ENCODE results near the gene DFFA.
"Not testable (repeated sequence)": the region's sequence is repeated elsewhere in the genome, so short reads cannot be mapped to it uniquely, and the experiment has no call there.

Gene DFFA

DNA sequence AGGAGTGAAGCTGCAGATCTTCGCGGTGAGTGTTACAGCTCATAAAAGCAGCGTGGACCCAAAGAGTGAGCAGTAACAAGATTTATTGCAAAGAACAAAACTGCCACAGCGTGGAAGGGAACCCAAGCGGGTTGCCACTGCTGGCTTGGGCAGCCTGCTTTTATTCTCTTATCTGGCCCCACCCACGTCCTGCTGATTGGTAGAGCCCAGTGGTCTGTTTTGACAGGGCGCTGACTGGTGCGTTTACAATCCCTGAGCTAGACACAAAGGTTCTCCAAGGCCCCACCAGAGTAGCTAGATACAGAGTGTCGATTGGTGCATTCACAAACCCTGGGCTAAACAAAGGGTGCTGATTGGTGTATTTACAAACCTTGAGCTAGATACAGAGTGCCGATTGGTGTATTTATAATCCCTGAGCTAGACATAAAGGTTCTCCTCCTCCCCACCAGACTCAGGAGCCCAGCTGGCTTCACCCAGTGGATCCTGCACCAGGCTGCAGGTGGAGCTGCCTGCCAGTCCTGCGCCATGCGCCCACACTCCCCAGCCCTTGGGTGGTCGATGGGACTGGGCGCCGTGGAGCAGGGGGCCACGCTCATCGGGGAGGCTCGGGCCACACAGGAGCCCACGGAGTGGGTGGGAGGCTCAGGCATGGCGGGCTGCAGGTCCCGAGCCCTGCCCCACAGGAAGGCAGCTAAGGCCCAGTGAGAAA lies 46.3 kb downstream of the DFFA start:
- not testable (repeated sequence) for DNase-seq

DNA sequence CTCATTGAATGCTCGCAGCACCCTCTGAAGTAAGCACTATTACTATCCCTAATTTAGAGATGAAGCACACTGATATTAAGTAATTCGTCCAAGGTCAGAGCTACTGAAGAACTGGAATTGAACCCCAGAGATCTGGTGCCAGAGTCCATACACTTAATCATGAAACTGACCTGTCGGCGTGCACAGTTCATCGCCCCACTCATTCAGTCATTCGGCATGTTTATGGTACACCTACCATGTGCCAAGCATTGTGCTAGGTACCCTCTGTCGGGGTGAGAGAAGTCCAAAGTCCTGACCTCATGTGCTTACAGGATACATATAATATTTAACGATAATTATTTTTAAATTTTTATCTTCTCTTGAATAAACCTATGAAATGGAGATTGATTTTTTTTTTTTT lies 47.7 kb downstream of the DFFA start:
- DNase-seq: no peak

DNA sequence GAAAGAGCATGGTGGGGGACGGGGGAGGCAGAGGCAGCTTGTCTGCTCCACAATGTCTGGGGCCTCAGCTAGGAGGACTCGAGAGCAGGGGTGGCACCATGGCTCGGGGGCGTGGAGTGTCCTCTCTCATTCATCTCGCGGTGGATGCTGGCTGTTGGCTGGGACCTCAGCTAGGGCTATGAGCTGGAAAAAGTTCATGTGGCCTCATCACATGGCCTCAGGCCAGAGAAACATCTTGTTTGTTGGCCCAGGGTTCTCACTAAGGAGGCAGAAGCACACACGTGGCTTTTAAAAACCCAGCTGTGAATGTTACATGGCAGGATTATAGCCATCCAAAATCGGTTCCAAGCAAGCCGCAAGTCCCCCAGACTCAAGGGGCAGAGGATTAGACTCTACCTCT lies 48.3 kb downstream of the DFFA start:
- DNase-seq: no peak

DNA sequence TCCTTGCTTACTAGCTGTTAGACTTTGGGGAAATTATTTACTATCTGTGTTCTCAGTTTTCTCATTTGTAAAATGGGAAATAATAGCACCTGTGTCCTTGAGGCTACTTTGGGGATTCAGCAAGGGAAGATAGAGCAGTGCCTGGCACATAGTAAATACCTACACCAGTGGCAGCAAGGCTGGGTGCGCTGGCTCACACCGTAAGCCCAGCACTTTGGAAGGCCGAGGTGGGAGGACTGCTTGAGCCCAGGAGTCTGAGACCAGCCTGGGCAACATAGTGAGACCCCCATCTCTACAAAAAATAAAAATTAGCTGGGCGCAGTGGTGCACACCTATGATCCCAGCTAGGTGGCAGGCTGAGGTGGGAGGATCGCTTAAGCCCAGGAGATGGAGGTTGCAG lies 50.7 kb downstream of the DFFA start:
- DNase-seq: no peak

DNA sequence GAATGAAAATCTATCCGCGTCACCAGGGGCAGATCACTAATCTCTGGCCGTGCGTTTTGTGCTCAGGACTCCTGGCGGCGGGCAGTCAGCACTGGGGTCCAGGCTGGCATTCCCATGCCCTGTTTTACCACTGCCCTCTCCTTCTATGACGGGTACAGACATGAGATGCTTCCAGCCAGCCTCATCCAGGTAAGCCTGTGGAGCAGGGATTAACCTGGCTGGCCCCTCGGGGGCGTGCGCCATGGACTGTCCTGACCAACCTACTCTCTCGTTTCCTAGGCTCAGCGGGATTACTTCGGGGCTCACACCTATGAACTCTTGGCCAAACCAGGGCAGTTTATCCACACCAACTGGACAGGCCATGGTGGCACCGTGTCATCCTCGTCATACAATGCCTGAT lies 53.0 kb downstream of the DFFA start:
- DNase-seq: no peak

DNA sequence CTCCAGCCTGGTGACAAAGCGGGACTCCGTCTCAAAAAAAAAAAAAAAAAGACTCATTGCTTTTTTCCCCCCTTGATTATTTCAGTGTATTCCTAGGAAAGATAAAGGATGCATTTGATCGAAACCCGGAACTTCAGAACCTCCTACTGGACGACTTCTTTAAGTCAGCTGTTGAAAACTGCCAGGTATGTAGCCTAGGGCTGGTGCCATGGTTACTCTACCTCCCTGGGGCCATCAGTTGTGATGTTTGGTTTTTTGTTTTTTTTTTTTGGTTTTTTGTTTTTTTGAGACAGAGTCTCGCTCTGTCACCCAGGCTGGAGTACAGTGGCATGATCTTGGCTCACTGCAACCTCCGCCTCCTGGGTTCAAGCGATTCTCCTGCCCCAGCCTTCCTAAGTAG lies 53.6 kb downstream of the DFFA start:
- DNase-seq: not testable (repeated sequence)

DNA sequence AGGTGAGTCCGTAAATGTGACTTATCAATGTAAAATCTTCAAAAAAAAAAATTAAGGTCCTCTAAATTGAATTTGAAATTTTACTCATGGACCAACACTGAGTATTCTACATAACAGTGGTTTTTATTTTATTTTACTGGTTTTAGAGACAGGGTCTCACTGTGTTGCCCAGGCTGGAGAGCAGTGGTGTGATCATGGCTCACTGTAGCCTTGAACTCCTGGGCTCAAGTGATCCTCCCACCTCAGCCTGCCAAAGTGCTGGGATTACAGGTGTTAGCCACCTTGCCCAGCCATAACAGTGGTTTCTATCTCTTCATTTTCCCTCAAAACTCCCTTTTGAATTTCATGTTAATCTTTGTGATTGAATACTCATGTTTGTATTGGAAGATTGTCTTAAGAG lies 56.4 kb downstream of the DFFA start:
- not testable (repeated sequence) for DNase-seq

DNA sequence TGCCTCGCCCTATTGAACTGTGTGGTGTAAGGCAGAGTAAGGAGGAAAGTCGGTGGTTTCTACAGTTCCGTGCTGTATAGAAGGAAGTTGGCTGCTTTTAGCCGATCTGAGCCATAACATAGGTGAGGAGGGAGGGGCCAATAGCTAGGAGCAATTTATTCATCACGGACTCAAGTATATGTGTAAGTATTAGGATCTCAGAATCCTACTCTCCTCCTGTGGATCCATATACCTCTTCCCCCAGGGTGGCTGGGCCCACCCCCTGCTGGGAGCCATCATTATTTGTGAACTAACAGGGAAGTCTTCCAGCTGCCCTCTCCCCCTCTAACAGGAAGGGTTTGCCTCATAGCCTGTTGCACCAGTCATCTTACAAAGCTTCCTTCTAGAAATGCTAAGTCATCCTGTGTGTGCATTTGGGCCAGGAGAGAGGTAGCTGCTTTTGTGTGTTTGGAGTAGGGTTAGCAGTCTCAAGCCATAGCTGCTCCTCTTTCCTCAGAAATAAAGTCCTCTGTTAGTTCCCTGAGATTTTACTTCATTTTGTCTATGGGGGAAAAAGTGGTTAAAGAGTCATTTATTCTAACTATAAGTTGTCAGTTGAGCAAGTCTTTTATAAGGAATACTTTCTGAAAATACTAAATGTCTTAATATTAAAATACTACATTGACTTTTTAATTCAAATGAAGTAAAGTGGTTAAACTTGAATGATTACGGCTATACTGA lies 57.0 kb downstream of the DFFA start:
- no peak for DNase-seq

DNA sequence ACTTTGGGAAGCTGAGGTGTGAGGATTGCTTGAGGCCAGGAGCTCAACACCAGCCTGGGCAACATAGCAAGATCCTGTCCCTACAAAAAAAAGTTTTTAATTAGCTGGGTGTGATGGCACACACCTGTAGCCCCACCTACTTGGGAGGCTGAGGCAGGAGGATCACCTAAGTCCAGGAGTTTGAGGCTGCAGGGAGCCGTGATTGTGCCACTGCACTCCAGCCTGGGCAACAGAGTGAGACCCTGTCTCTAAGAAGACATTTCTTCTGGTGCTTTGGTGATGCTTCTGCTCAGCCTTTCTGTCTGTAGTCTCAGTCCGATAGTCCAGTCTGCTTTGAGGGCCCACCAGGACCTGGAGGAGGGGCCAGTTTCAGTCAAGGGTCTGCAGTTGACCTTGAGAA lies 65.1 kb downstream of the DFFA start:
- DNase-seq: no peak
